Measurements from ENCODE around the gene ERBB2.
A peak's percentile ranks its signal among the peaks of the same experiment; 100 is the strongest.

Gene ERBB2

DNA sequence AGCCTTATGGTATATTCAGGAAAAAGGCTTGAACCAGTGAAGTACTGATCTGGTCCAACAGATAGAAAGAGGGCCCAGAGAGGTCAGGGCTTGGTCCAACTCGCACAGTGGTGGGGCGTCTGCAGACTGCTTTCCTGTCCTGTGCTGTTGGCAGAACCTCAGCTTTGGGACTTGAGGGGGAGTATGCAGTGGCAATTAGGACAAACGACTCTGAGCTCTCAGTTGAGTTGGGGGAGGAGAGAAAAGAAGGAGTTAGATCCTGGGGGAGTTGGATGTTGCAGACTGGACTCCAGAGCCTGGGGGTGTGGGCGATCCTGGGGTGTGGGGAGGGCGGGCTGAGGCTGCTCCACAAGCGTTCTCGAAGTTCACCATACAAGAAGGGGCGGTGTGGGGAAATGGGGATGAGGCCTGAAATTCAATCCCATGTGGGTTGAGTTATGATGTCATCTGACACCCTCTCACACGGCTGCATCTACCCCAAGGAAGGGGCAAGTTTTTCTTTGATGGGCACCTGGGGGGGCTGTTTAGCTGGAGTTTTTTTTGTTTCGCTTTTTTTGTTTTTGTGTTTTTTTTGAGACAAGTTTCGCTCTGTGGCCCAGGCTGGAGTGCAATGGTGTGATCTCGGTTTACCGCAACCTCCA lies 52.5 kb downstream of the ERBB2 start:
- DNase-seq (ENCODE audit: extremely low spot score) = no peak
- CTCF ChIA-PET = interaction anchor here (0.9 to 8.2 kb wide), 9 partner anchors 9 to 131 kb away, joined by 3 to 93 read pairs (median 4); partner anchors contain the start of gene MIEN1
- TF ChIP-seq CTCF (IDR thresholded peaks at IDR 0.05; ENCODE audit: control extremely low read depth, extremely low read depth, low read depth, missing control alignments) = no peak
- POLR2A ChIA-PET = no interaction called here

DNA sequence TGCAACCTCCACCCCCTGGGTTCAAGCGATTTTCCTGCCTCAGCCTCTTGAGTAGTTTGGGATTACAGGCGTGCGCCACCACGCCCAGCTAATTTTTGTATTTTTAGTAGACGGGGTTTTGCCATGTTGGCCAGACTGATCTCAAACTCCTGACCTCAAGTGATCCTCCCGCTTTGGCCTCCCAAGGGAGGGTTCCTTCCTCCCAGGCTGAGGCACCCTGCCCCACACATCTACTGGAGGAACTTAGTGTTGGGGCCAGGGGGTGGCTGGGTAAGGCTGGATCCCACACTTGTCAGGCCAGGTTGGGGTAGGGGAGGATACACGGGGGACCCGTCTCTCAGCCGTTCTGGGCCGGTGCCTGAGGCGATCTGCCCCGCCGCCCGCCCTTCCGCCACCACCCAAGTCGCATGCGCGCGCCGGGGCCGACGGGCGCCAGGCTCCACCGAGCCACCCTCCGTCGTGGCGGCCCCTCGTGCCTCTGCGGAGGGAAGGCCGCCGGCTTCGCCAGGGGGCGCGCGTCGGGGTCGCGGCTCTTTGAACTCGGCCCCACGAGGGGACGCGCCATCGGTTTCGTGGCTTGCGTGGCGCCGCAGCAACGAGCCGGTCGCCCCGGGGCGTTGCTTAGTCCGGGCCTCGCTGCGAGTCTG lies 53.8 kb downstream of the ERBB2 start:
- peak; percentile 53 for TF ChIP-seq CTCF (IDR thresholded peaks at IDR 0.05; ENCODE audit: control extremely low read depth, extremely low read depth, low read depth, missing control alignments)
- ChIA-PET POLR2A (no interaction called here), CTCF (interaction anchor here (0.8 to 8.2 kb wide), 12 partner anchors 10 to 132 kb away, joined by 3 to 93 read pairs (median 4); partner anchors contain the start of gene MIEN1)
- peak; percentile 81 for DNase-seq (ENCODE audit: extremely low spot score)

- peak; percentile 87 for TF ChIP-seq CTCF (IDR thresholded peaks at IDR 0.05; ENCODE audit: control extremely low read depth, extremely low read depth, low read depth, missing control alignments)
- DNase-seq (ENCODE audit: extremely low spot score) = peak; percentile 96
- ChIA-PET POLR2A (interaction anchor here (1.8 kb wide), 1 partner anchor 13 kb away, joined by 4 read pairs; no protein-coding TSS in a partner anchor), CTCF (interaction anchor here (0.7 to 8.2 kb wide), 24 partner anchors 10 to 133 kb away, joined by 3 to 93 read pairs (median 4); partner anchors contain the start of genes IKZF3 and MIEN1)
Observed at GRCh38 chr17:39754161-39754957, 54.5 kb downstream of the ERBB2 start.

GRCh38 chr17:39754958-39755553 lies 55.2 kb downstream of the ERBB2 start:
- no peak for TF ChIP-seq CTCF (IDR thresholded peaks at IDR 0.05; ENCODE audit: control extremely low read depth, extremely low read depth, low read depth, missing control alignments)
- no peak for DNase-seq (ENCODE audit: extremely low spot score)
- ChIA-PET CTCF (interaction anchor here (0.7 to 8.2 kb wide), 19 partner anchors 9 to 133 kb away, joined by 3 to 93 read pairs (median 4); partner anchors contain the start of genes IKZF3 and MIEN1), POLR2A (interaction anchor here (0.5 to 1.8 kb wide), 4 partner anchors 12 to 910 kb away, joined by 3 to 6 read pairs (median 4); no protein-coding TSS in a partner anchor)

DNA sequence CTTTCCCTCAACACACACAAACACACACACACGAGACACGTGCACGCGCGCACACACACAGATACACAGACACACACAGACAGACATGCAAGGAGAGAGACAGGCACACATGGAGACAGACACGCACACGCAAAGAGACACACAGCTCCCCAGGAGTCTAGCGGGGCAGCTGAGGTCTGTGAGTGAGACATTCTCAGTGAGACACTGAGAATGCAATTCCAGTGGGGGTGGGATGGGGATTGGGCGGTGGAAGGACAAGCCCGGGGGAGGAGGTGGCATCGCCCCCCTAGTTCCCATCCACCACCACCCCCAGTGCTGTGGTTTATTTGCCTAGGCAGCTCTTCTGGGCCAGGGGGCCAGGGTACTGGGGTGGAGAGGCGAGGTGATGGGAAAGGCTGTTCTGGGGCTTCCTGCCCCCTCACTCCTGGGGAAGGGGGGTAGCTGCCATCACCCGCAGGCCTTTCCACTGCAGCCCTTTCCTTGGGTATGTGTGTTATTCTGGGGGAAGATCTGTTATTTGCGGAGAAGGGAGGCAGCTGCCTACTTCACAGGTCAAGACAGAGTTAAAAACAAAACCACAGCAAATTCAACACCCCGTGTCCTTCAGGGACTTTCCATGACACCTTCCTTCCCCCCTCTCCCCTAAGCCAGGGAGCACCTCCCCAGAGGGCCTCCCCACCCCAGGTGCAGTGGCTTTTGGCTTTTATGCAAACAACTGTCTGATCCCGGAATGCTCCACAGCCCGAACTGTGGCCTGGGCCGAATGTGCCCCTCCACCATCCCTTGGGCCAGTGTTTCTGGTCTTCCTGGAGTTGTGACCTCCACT lies 55.9 kb downstream of the ERBB2 start:
- POLR2A ChIA-PET = interaction anchor here (0.5 to 1.8 kb wide), 7 partner anchors 12 to 911 kb away, joined by 3 to 6 read pairs (median 3); no protein-coding TSS in a partner anchor
- CTCF ChIA-PET = interaction anchor here (0.8 to 8.2 kb wide), 21 partner anchors 8 to 225 kb away, joined by 3 to 93 read pairs (median 4); partner anchors contain the start of genes IKZF3, MIEN1 and PSMD3
- TF ChIP-seq CTCF (IDR thresholded peaks at IDR 0.05; ENCODE audit: control extremely low read depth, extremely low read depth, low read depth, missing control alignments) = no peak
- DNase-seq (ENCODE audit: extremely low spot score) = peak; percentile 80
